ENCODE results near the gene IPPK. TPM values are rescaled to one million over a fixed set of nuclear protein-coding genes. Genes with fewer than 3 reads are reported as not detected.

The IPPK gene
- total and polyA plus RNA-seq, 2 donors (not counting 1 experiment from before 2014, with no cell fraction given) = 6.8 to 8.7 TPM

GRCh38 chr9:92663126-92663525 lies 6.8 kb downstream of the IPPK start:
- no peaks in the 10 kb centered on the region for H3K27me3 Mint-ChIP-seq
- 100% methylated on average over 2 of the region's 3 CpGs for WGBS (ENCODE audit: insufficient coverage)

DNA sequence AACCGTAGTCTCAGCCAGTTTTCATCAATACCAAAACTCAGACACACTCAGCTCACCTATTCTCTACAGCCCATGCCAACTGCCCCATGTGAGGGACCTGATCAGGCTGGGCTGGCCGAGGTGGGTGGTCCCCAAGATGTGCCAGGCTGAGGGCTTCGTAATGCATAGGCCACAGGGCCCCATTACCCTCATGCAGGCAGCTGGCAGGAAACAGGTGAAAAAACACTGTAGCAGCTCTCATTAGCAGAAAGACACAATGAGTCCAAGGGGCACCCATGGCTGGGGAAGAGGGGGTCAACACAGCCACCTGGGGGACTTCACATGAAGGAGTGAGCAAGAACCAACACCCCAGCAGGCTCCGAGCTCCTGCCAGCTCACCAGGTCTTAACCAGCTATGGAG lies 8.2 kb downstream of the IPPK start:
- ATAC-seq (ENCODE audit: low read depth) (no peak), DNase-seq (no peak)
- Histone ChIP-seq H3K9me3 (ENCODE audit: control extremely low read depth in 1 of 3, control insufficient read depth in 2 of 3, insufficient read depth in 1 of 3, low read length in 2 of 3) (no peaks in the 10 kb centered on the region), H3K4me2 (replicated peaks; ENCODE audit: low read depth, low read length, poor library complexity, severe bottlenecking) (no peak overlapping the region), H2AFZ (ENCODE audit: insufficient read depth, low read depth, low read length, poor library complexity, severe bottlenecking) (no peak overlapping the region), H3K27ac (ENCODE audit: low read length in 2 of 2) (no peak overlapping the region), H3K9ac (ENCODE audit: low read length) (no peak overlapping the region), H3K79me2 (ENCODE audit: control insufficient read depth, insufficient read depth, low read length) (peaks cover 92% of the 10 kb centered on the region), H3K4me1 (ENCODE audit: control insufficient read depth in 2 of 2, insufficient read depth in 2 of 2, low read length in 2 of 2) (peaks cover 0 to 4% of the 10 kb centered on the region in 2 donors), H3K27me3 (replicated peaks in 1 of 4; ENCODE audit: control extremely low read depth in 1 of 4, control insufficient read depth in 3 of 4, insufficient read depth in 4 of 4, low read length in 3 of 4) (no peaks in the 10 kb centered on the region), H3K4me3 (ENCODE audit: control extremely low read depth in 1 of 5, extremely low read depth in 1 of 5, insufficient read depth in 1 of 5, low read depth in 2 of 5, low read length in 4 of 5) (no peak overlapping the region), H4K20me1 (ENCODE audit: control insufficient read depth, insufficient read depth, low read length, poor library complexity, severe bottlenecking) (peaks cover 37% of the 10 kb centered on the region), H3K36me3 (replicated peaks in 1 of 2; ENCODE audit: control extremely low read depth in 1 of 2, control insufficient read depth in 1 of 2, extremely low read depth in 1 of 2, insufficient read depth in 2 of 2, low read length in 1 of 2) (peaks cover 0 to 24% of the 10 kb centered on the region in 2 experiments)
- POLR2A ChIA-PET = no interaction called here
- no peaks in the 10 kb centered on the region for H3K27me3 Mint-ChIP-seq
- no peak overlapping the region for H3K4me3 Mint-ChIP-seq
- H3K27ac Mint-ChIP-seq = no peak overlapping the region
- no peaks in the 10 kb centered on the region for H3K9me3 Mint-ChIP-seq (ENCODE audit: insufficient read depth)
- intact Hi-C loops (cut with micrococcal nuclease) = no loop called here
- peaks cover 19% of the 10 kb centered on the region for H3K4me1 Mint-ChIP-seq
- WGBS (ENCODE audit: insufficient coverage) = 93% methylated on average over 3 of the region's 4 CpGs
- TF ChIP-seq CTCF (IDR thresholded peaks at IDR 0.05) = no peak
- TF ChIP-seq EZH2 (IDR thresholded peaks at IDR 0.05; ENCODE audit: borderline replicate concordance, insufficient read depth, low read depth, low read length, poor library complexity, severe bottlenecking) = no peak
- CTCF ChIA-PET = no interaction called here

More at GRCh38 chr9:92663126-92663525, 6.8 kb downstream of the IPPK start:
- Histone ChIP-seq H3K27me3 (replicated peaks in 1 of 4; ENCODE audit: control extremely low read depth in 1 of 4, control insufficient read depth in 3 of 4, insufficient read depth in 4 of 4, low read length in 3 of 4) (no peaks in the 10 kb centered on the region), H3K9ac (ENCODE audit: low read length) (no peak overlapping the region), H3K4me3 (ENCODE audit: control extremely low read depth in 1 of 5, extremely low read depth in 1 of 5, insufficient read depth in 1 of 5, low read depth in 2 of 5, low read length in 4 of 5) (no peak overlapping the region), H3K27ac (ENCODE audit: low read length in 2 of 2) (no peak overlapping the region), H3K79me2 (ENCODE audit: control insufficient read depth, insufficient read depth, low read length) (peaks cover 94% of the 10 kb centered on the region), H3K4me1 (ENCODE audit: control insufficient read depth in 2 of 2, insufficient read depth in 2 of 2, low read length in 2 of 2) (peaks cover 0 to 4% of the 10 kb centered on the region in 2 donors), H2AFZ (ENCODE audit: insufficient read depth, low read depth, low read length, poor library complexity, severe bottlenecking) (no peak overlapping the region), H3K36me3 (replicated peaks in 1 of 2; ENCODE audit: control extremely low read depth in 1 of 2, control insufficient read depth in 1 of 2, extremely low read depth in 1 of 2, insufficient read depth in 2 of 2, low read length in 1 of 2) (peaks cover 0 to 21% of the 10 kb centered on the region in 2 experiments), H4K20me1 (ENCODE audit: control insufficient read depth, insufficient read depth, low read length, poor library complexity, severe bottlenecking) (peaks cover 42% of the 10 kb centered on the region), H3K4me2 (replicated peaks; ENCODE audit: low read depth, low read length, poor library complexity, severe bottlenecking) (no peak overlapping the region), H3K9me3 (ENCODE audit: control extremely low read depth in 1 of 3, control insufficient read depth in 2 of 3, insufficient read depth in 1 of 3, low read length in 2 of 3) (no peaks in the 10 kb centered on the region)
- ATAC-seq (ENCODE audit: low read depth) (no peak), DNase-seq (no peak)
- CTCF ChIA-PET = no interaction called here
- TF ChIP-seq CTCF (IDR thresholded peaks at IDR 0.05) (no peak), EZH2 (IDR thresholded peaks at IDR 0.05; ENCODE audit: borderline replicate concordance, insufficient read depth, low read depth, low read length, poor library complexity, severe bottlenecking) (no peak)
- intact Hi-C loops (cut with micrococcal nuclease) = no loop called here
- Mint-ChIP-seq H3K4me1 (peaks cover 21% of the 10 kb centered on the region), H3K27ac (no peak overlapping the region), H3K9me3 (ENCODE audit: insufficient read depth) (no peaks in the 10 kb centered on the region), H3K4me3 (no peak overlapping the region)
- POLR2A ChIA-PET = no interaction called here
